ENCODE data around the gene CCDC18. TPM values are rescaled to one million over a fixed set of nuclear protein-coding genes. Genes with fewer than 3 reads are reported as not detected.

CCDC18 gene
- total RNA-seq, 3 donors from 2014 or later (not counting 1 experiment from before 2014, with no cell fraction given), result 11.7 to 17.2 (median 14.4) TPM

- no peaks in the 10 kb centered on the region for H3K9me3 ChIP-seq (ENCODE audit: control insufficient read depth, insufficient read depth, low read length)
- intact Hi-C loops (cut with micrococcal nuclease), result no loop called here
- no peaks in the 10 kb centered on the region for H3K4me1 ChIP-seq (ENCODE audit: control insufficient read depth, insufficient read depth, low read length)
- TF ChIP-seq CTCF (IDR thresholded peaks at IDR 0.05), result no peak
- no peaks in the 10 kb centered on the region for H3K27me3 Mint-ChIP-seq (ENCODE audit: low read depth in 2 of 2)
- H3K36me3 ChIP-seq (ENCODE audit: control insufficient read depth, insufficient read depth, low read length), result no peaks in the 10 kb centered on the region
- no peaks in the 10 kb centered on the region for H3K27me3 ChIP-seq (ENCODE audit: control insufficient read depth, insufficient read depth, low read length)
- no peak overlapping the region for H3K27ac Mint-ChIP-seq
- H3K27ac ChIP-seq (ENCODE audit: low read length), result no peak overlapping the region
- no peaks in the 10 kb centered on the region for H3K9me3 Mint-ChIP-seq
- H3K4me3 Mint-ChIP-seq, result no peak overlapping the region
- H3K4me3 ChIP-seq (ENCODE audit: low read length), result no peak overlapping the region
- H3K4me1 Mint-ChIP-seq, result no peaks in the 10 kb centered on the region
- ATAC-seq, result no peak
- no peaks in the 10 kb centered on the region for H3K36me3 Mint-ChIP-seq
- no peak for DNase-seq
- WGBS (ENCODE audit: insufficient coverage), result 81% methylated on average over 3 of the region's 3 CpGs
Measured at GRCh38 chr1:93323185-93323820, 142.8 kb downstream of the CCDC18 start.

- Histone ChIP-seq H3K9me3 (ENCODE audit: control insufficient read depth, insufficient read depth, low read length) (no peaks in the 10 kb centered on the region), H3K36me3 (ENCODE audit: control insufficient read depth, insufficient read depth, low read length) (no peaks in the 10 kb centered on the region), H3K4me1 (ENCODE audit: control insufficient read depth, insufficient read depth, low read length) (no peaks in the 10 kb centered on the region), H3K4me3 (ENCODE audit: low read length) (no peak overlapping the region), H3K27ac (ENCODE audit: low read length) (no peak overlapping the region), H3K27me3 (ENCODE audit: control insufficient read depth, insufficient read depth, low read length) (no peaks in the 10 kb centered on the region)
- 57% methylated on average over 1 of the region's 8 CpGs for WGBS (ENCODE audit: insufficient coverage)
- DNase-seq, result no peak
- TF ChIP-seq CTCF (IDR thresholded peaks at IDR 0.05), result no peak
- no peaks in the 10 kb centered on the region for H3K4me1 Mint-ChIP-seq
- no peaks in the 10 kb centered on the region for H3K9me3 Mint-ChIP-seq
- no peaks in the 10 kb centered on the region for H3K36me3 Mint-ChIP-seq
- H3K27me3 Mint-ChIP-seq (ENCODE audit: low read depth in 2 of 2), result no peaks in the 10 kb centered on the region
- intact Hi-C loops (cut with micrococcal nuclease), result no loop called here
- no peak overlapping the region for H3K4me3 Mint-ChIP-seq
- no peak overlapping the region for H3K27ac Mint-ChIP-seq
- ATAC-seq, result no peak
Measured at GRCh38 chr1:93324486-93325464, 144.3 kb downstream of the CCDC18 start.

Other genes starting within 250 kb of the CCDC18 start
- 10 to 100 TPM in 2 of 3 donors, 1 to 10 TPM in 1; 7.0 to 11.3 (median 11.2) TPM for gene DIPK1A, start 219.3 kb upstream of the CCDC18 start, total RNA-seq
- gene MTF2, start 101.4 kb upstream of the CCDC18 start, total RNA-seq, result 10 to 100 TPM; 46.1 to 65.7 (median 47.8) TPM
- 10 to 100 TPM; 64.6 to 73.5 (median 67.0) TPM for gene TMED5, start 311 bp upstream of the CCDC18 start, total RNA-seq
- 10 to 100 TPM; 84.3 to 91.4 (median 85.3) TPM for gene DR1, start 165.2 kb downstream of the CCDC18 start, total RNA-seq